HEK293 (cell line): ENCODE results near the gene FOXN1.

Experiments used
- PRDM4 ChIP-seq: fragments of 450-650 bp; formaldehyde crosslinking; IDR thresholded peaks from 2 replicates; pipeline ENCODE4 v1.5.1; 2017; ENCODE audit warnings: missing biosample characterization, missing genetic modification characterization
- ZBTB1 ChIP-seq: fragments of 450-650 bp; formaldehyde crosslinking; IDR thresholded peaks from 2 replicates; pipeline ENCODE4 v1.5.1; 2016; ENCODE audit warnings: missing biosample characterization, missing genetic modification characterization
- ZNF16 ChIP-seq: fragments of 450-650 bp; formaldehyde crosslinking; IDR thresholded peaks from 2 replicates; pipeline ENCODE4 v1.5.1; 2016; ENCODE audit warnings: low read depth, missing biosample characterization, missing genetic modification characterization
- ZNF510 ChIP-seq: fragments of 450-650 bp; formaldehyde crosslinking; IDR thresholded peaks from 2 replicates; pipeline ENCODE4 v1.5.1; 2018; ENCODE audit warnings: mild to moderate bottlenecking, missing genetic modification characterization, missing biosample characterization; ENCODE audit not compliant: insufficient replicate concordance
- ZNF529 ChIP-seq: fragments of 450-650 bp; formaldehyde crosslinking; IDR thresholded peaks from 2 replicates; pipeline ENCODE4 v1.5.1; 2017; ENCODE audit warnings: missing genetic modification characterization, missing biosample characterization; ENCODE audit not compliant: insufficient replicate concordance
- ZNF558 ChIP-seq: fragments of 450-650 bp; formaldehyde crosslinking; IDR thresholded peaks from 2 replicates; pipeline ENCODE4 v1.5.1; 2016; ENCODE audit warnings: missing biosample characterization, missing genetic modification characterization
- TF ChIP-seq, protein P1 (sequence below): fragments of 450-650 bp; formaldehyde crosslinking; IDR thresholded peaks from 2 replicates; pipeline ENCODE4 v1.5.1; 2016; ENCODE audit warnings: missing biosample characterization, missing genetic modification characterization
- TF ChIP-seq, protein P2 (sequence below): fragments of 450-650 bp; IDR thresholded peaks from 2 replicates; pipeline ENCODE4 v1.5.1; 2018; ENCODE audit warnings: missing biosample characterization, missing genetic modification characterization
- TF ChIP-seq, protein P3 (sequence below): fragments of 450-650 bp; formaldehyde crosslinking; IDR thresholded peaks from 2 replicates; pipeline ENCODE4 v1.5.1; 2016; ENCODE audit warnings: missing biosample characterization, missing genetic modification characterization

GRCh38 chr17:28538296-28538895, 32.2 kb downstream of the FOXN1 start:
- TF ChIP-seq ZNF510 (tag by site-specific recombination) (no peak), ZNF558 (tag by site-specific recombination) (no peak), PRDM4 (tag by site-specific recombination) (no peak), ZNF16 (tag by site-specific recombination) (no peak), ZBTB1 (tag by site-specific recombination) (no peak), ZNF529 (no peak)
- TF ChIP-seq, protein P1, sequence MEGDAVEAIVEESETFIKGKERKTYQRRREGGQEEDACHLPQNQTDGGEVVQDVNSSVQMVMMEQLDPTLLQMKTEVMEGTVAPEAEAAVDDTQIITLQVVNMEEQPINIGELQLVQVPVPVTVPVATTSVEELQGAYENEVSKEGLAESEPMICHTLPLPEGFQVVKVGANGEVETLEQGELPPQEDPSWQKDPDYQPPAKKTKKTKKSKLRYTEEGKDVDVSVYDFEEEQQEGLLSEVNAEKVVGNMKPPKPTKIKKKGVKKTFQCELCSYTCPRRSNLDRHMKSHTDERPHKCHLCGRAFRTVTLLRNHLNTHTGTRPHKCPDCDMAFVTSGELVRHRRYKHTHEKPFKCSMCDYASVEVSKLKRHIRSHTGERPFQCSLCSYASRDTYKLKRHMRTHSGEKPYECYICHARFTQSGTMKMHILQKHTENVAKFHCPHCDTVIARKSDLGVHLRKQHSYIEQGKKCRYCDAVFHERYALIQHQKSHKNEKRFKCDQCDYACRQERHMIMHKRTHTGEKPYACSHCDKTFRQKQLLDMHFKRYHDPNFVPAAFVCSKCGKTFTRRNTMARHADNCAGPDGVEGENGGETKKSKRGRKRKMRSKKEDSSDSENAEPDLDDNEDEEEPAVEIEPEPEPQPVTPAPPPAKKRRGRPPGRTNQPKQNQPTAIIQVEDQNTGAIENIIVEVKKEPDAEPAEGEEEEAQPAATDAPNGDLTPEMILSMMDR, result no peak
- TF ChIP-seq, protein P2, sequence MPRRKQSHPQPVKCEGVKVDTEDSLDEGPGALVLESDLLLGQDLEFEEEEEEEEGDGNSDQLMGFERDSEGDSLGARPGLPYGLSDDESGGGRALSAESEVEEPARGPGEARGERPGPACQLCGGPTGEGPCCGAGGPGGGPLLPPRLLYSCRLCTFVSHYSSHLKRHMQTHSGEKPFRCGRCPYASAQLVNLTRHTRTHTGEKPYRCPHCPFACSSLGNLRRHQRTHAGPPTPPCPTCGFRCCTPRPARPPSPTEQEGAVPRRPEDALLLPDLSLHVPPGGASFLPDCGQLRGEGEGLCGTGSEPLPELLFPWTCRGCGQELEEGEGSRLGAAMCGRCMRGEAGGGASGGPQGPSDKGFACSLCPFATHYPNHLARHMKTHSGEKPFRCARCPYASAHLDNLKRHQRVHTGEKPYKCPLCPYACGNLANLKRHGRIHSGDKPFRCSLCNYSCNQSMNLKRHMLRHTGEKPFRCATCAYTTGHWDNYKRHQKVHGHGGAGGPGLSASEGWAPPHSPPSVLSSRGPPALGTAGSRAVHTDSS (tag by site-specific recombination), result no peak
- TF ChIP-seq, protein P3, sequence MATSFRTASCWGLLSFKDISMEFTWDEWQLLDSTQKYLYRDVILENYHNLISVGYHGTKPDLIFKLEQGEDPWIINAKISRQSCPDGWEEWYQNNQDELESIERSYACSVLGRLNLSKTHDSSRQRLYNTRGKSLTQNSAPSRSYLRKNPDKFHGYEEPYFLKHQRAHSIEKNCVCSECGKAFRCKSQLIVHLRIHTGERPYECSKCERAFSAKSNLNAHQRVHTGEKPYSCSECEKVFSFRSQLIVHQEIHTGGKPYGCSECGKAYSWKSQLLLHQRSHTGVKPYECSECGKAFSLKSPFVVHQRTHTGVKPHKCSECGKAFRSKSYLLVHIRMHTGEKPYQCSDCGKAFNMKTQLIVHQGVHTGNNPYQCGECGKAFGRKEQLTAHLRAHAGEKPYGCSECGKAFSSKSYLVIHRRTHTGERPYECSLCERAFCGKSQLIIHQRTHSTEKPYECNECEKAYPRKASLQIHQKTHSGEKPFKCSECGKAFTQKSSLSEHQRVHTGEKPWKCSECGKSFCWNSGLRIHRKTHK (tag by site-specific recombination), result no peak
